Measurements from ENCODE around the gene CYB5R4. TPM values are rescaled to one million over a fixed set of nuclear protein-coding genes. Genes with fewer than 3 reads are reported as not detected.

CYB5R4 gene
- total and polyA plus RNA-seq, 2 of the 8 experiments (the other 6 are each of a cell fraction or from before 2014, with no cell fraction given), result 2.8 to 14.6 TPM

DNA sequence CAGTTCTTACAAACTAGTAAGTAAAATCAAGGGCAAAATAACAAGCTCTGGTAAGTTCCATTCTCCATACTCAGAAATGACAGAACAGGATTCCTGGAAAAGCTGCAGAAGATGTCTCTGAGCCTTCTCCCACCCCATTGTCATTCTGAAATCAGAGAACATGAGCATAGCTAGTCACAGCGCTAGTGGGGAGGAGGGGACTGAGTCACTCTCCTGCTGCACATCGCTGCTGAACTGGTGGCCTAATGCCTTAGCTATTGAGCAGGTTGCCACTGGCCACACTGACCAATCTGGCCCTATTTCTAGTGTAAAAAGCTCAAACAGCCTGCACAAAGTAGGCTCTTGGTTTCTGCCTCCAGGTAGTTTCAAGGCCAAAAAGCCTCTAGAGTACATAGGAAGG, 32.4 kb upstream of the CYB5R4 start:
- Histone ChIP-seq H2AK5ac (ENCODE audit: low read depth, low read length) (no peak overlapping the region), H4K8ac (ENCODE audit: extremely low read depth, insufficient read depth, low read length) (no peak overlapping the region), H3K36me3 (ENCODE audit: control insufficient read depth in 2 of 4, insufficient read depth in 4 of 4, low read length in 3 of 4) (no peaks in the 10 kb centered on the region), H3K27ac (ENCODE audit: low read depth, low read length) (no peak overlapping the region), H4K5ac (ENCODE audit: insufficient read length, low read depth, low read length) (no peak overlapping the region), H4K91ac (replicated peaks; ENCODE audit: insufficient read length, low read length) (no peak overlapping the region), H3K23ac (ENCODE audit: insufficient read length) (no peak overlapping the region), H3K4me1 (replicated peaks in 1 of 4; ENCODE audit: control insufficient read depth in 3 of 4, insufficient read depth in 4 of 4, low read length in 3 of 4) (peaks cover 0 to 5% (median 1%) of the 10 kb centered on the region in 4 experiments; a peak in 1 of 7 replicates), H3K18ac (ENCODE audit: extremely low read depth, low read length) (no peak overlapping the region), H3K14ac (ENCODE audit: insufficient read length) (no peak overlapping the region), H3K4me3 (ENCODE audit: extremely low read depth in 1 of 4, insufficient read depth in 2 of 4, low read depth in 3 of 4, low read length in 4 of 4) (no peak overlapping the region), H3K9ac (replicated peaks in 1 of 4; ENCODE audit: extremely low read depth in 1 of 4, low read depth in 3 of 4, low read length in 3 of 4) (no peak overlapping the region), H3K56ac (replicated peaks; ENCODE audit: insufficient read length, low read depth, low read length) (no peak overlapping the region), H4K20me1 (replicated peaks in 1 of 2; ENCODE audit: control insufficient read depth in 1 of 2, insufficient read depth in 2 of 2, low read length in 2 of 2) (no peaks in the 10 kb centered on the region), H3K23me2 (ENCODE audit: low read depth, low read length) (no peaks in the 10 kb centered on the region), H3K4me2 (ENCODE audit: insufficient read depth in 1 of 2, low read depth in 2 of 2, low read length in 2 of 2) (peak overlapping the region in 1 of 2 experiments; percentile 18; a peak in 1 of 4 replicates), H3K79me2 (ENCODE audit: control insufficient read depth in 1 of 2, insufficient read depth in 2 of 2, low read length in 2 of 2) (no peaks in the 10 kb centered on the region), H2BK5ac (ENCODE audit: low read depth, low read length) (no peak overlapping the region), H2BK15ac (ENCODE audit: low read length) (no peak overlapping the region), H3K27me3 (replicated peaks in 1 of 4; ENCODE audit: control insufficient read depth in 3 of 4, extremely low read depth in 1 of 4, insufficient read depth in 3 of 4, low read length in 3 of 4) (no peaks in the 10 kb centered on the region), H3K79me1 (ENCODE audit: low read depth, low read length) (no peaks in the 10 kb centered on the region), H3K4ac (replicated peaks; ENCODE audit: insufficient read length, low read depth, low read length) (no peak overlapping the region), H2BK120ac (replicated peaks; ENCODE audit: low read depth, low read length) (no peak overlapping the region), H3K9me3 (ENCODE audit: insufficient read depth in 2 of 2, low read depth in 1 of 2, low read length in 1 of 2) (no peaks in the 10 kb centered on the region; a peak in 1 of 4 replicates), H2BK12ac (ENCODE audit: low read depth, low read length) (no peak overlapping the region), H2BK20ac (ENCODE audit: low read length) (no peak overlapping the region), H2AFZ (ENCODE audit: low read length) (0 out of 2 replicates have a peak overlapping the region, but pooled peaks have one; percentile 15)
- ChIA-PET CTCF (ENCODE audit: partially characterized antibody) (interaction anchor here (1.1 to 1.2 kb wide), 3 partner anchors 8 to 22 kb away, joined by 3 to 5 read pairs (median 3); no protein-coding TSS in a partner anchor), POLR2A (ENCODE audit: partially characterized antibody) (no interaction called here)
- FAIRE-seq (no peak), DNase-seq (ENCODE audit: low read depth in 1 of 2, low spot score in 2 of 2) (no peak)
- 63% methylated on average over 2 of the region's 2 CpGs; no CpG with 5 or more reads in 1 of the 2 experiments for WGBS, 2 experiments (ENCODE audit: extremely low coverage in 1 of 2, insufficient coverage in 1 of 2, insufficient read length in 1 of 2, insufficient replicate concordance in 2 of 2, low coverage in 1 of 2, low lambda C conversion rate in 2 of 2, missing lambda C conversion rate in 1 of 2)
- TF ChIP-seq SP4 (IDR thresholded peaks at IDR 0.05; ENCODE audit: low read length) (no peak), POLR2A (IDR thresholded peaks at IDR 0.05; ENCODE audit: control extremely low read depth in 1 of 2, low read depth in 2 of 2, low read length in 2 of 2) (no peak), RAD21 (IDR thresholded peaks at IDR 0.05 in 1 of 2, conservative IDR thresholded peaks at IDR 0.05 in 1 of 2; ENCODE audit: low read depth in 2 of 2, low read length in 2 of 2) (no peak), YY1 (IDR thresholded peaks at IDR 0.05; ENCODE audit: low read depth, low read length) (no peak), POU5F1 (IDR thresholded peaks at IDR 0.05; ENCODE audit: low read depth, low read length) (no peak), PHF8 (conservative IDR thresholded peaks at IDR 0.05; ENCODE audit: low read depth, low read length) (no peak), CTBP2 (IDR thresholded peaks at IDR 0.05; ENCODE audit: borderline replicate concordance, insufficient read depth, insufficient read length, low read length) (no peak), GABPA (IDR thresholded peaks at IDR 0.05; ENCODE audit: borderline replicate concordance, insufficient read depth, low read length) (no peak)
- TF ChIP-seq, protein P1, sequence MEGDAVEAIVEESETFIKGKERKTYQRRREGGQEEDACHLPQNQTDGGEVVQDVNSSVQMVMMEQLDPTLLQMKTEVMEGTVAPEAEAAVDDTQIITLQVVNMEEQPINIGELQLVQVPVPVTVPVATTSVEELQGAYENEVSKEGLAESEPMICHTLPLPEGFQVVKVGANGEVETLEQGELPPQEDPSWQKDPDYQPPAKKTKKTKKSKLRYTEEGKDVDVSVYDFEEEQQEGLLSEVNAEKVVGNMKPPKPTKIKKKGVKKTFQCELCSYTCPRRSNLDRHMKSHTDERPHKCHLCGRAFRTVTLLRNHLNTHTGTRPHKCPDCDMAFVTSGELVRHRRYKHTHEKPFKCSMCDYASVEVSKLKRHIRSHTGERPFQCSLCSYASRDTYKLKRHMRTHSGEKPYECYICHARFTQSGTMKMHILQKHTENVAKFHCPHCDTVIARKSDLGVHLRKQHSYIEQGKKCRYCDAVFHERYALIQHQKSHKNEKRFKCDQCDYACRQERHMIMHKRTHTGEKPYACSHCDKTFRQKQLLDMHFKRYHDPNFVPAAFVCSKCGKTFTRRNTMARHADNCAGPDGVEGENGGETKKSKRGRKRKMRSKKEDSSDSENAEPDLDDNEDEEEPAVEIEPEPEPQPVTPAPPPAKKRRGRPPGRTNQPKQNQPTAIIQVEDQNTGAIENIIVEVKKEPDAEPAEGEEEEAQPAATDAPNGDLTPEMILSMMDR (IDR thresholded peaks at IDR 0.05; ENCODE audit: control extremely low read depth in 1 of 3, insufficient read depth in 1 of 3, low read depth in 1 of 3, low read length in 3 of 3), result no peak
- TF ChIP-seq, protein P2, sequence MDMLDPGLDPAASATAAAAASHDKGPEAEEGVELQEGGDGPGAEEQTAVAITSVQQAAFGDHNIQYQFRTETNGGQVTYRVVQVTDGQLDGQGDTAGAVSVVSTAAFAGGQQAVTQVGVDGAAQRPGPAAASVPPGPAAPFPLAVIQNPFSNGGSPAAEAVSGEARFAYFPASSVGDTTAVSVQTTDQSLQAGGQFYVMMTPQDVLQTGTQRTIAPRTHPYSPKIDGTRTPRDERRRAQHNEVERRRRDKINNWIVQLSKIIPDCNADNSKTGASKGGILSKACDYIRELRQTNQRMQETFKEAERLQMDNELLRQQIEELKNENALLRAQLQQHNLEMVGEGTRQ (IDR thresholded peaks at IDR 0.05; ENCODE audit: low read length), result no peak
